ENCODE results near the gene SAA4.

SAA4 gene

GRCh38 chr11:18188796-18189195 lies 47.8 kb downstream of the SAA4 start:
- no peak for DNase-seq
